H9 (cell line): Measurements from ENCODE around the gene PYROXD2. TPM values are rescaled to one million over a fixed set of nuclear protein-coding genes. Genes with fewer than 3 reads are reported as not detected.

ENCODE experiments used
- DNase-seq: peaks from one replicate; pipeline ENCODE4 v3.0.0-alpha.2; 2017
- H2AFZ ChIP-seq: one replicate; pipeline ENCODE4 v1.6.1; 2013; ENCODE audit warnings: mild to moderate bottlenecking, low read length, control low read depth, moderate library complexity
- H2AK5ac ChIP-seq: 2 replicates; pipeline ENCODE4 v1.6.1; 2013; ENCODE audit warnings: low read length, control low read depth, mixed read lengths; ENCODE audit not compliant: insufficient read length
- H2BK120ac ChIP-seq: one replicate; pipeline ENCODE4 v1.6.1; 2013; ENCODE audit warnings: low read depth, mild to moderate bottlenecking, low read length, control low read depth, inconsistent platforms; ENCODE audit not compliant: poor library complexity, severe bottlenecking
- H2BK12ac ChIP-seq: 2 replicates; pipeline ENCODE4 v1.6.1; 2013; ENCODE audit warnings: low read length, control low read depth, mixed read lengths, low read depth; ENCODE audit not compliant: insufficient read length
- H2BK15ac ChIP-seq: 2 replicates; pipeline ENCODE4 v1.6.1; 2013; ENCODE audit warnings: low read depth, low read length, control low read depth
- H2BK20ac ChIP-seq: one replicate; pipeline ENCODE4 v1.6.1; 2013; ENCODE audit warnings: low read depth, mild to moderate bottlenecking, low read length, control low read depth, inconsistent platforms; ENCODE audit not compliant: poor library complexity, severe bottlenecking
- H2BK5ac ChIP-seq: 2 replicates; pipeline ENCODE4 v1.6.1; 2013; ENCODE audit warnings: low read length, control low read depth, mixed read lengths; ENCODE audit not compliant: insufficient read length
- H3K14ac ChIP-seq: 2 replicates; pipeline ENCODE4 v1.6.1; 2013; ENCODE audit warnings: low read length, control low read depth; ENCODE audit not compliant: insufficient read depth
- H3K18ac ChIP-seq: 2 replicates; pipeline ENCODE4 v1.6.1; 2013; ENCODE audit warnings: low read depth, mild to moderate bottlenecking, mixed read lengths, low read length, control low read depth; ENCODE audit not compliant: insufficient read length
- H3K23ac ChIP-seq: 2 replicates; pipeline ENCODE4 v1.6.1; 2013; ENCODE audit warnings: low read length, control low read depth, mixed read lengths, low read depth; ENCODE audit not compliant: insufficient read length
- H3K23me2 ChIP-seq: 2 replicates; pipeline ENCODE4 v1.6.1; 2013; ENCODE audit warnings: low read depth, mild to moderate bottlenecking, mixed read lengths, low read length, control low read depth; ENCODE audit not compliant: insufficient read length, poor library complexity, severe bottlenecking
- H3K27ac ChIP-seq: 2 replicates; pipeline ENCODE4 v1.5.1; 2013; ENCODE audit warnings: low read length, control low read depth, mixed read lengths, low read depth; ENCODE audit not compliant: insufficient read length
- H3K27me3 ChIP-seq: 2 replicates; pipeline ENCODE4 v1.6.1; 2013; ENCODE audit warnings: low read length, control low read depth, inconsistent platforms; ENCODE audit not compliant: insufficient read depth
- H3K4ac ChIP-seq: 2 replicates; pipeline ENCODE4 v1.6.1; 2013; ENCODE audit warnings: low read depth, mild to moderate bottlenecking, control low read depth, inconsistent platforms, low read length, moderate library complexity
- H3K4me1 ChIP-seq: 2 replicates; pipeline ENCODE4 v1.6.1; 2013; ENCODE audit warnings: low read length, control low read depth, inconsistent platforms; ENCODE audit not compliant: insufficient read depth
- H3K4me2 ChIP-seq: 2 replicates; pipeline ENCODE4 v1.6.1; 2013; ENCODE audit warnings: low read length, control low read depth, mixed read lengths; ENCODE audit not compliant: insufficient read length, insufficient read depth
- H3K56ac ChIP-seq: 2 replicates; pipeline ENCODE4 v1.6.1; 2013; ENCODE audit warnings: low read depth, mild to moderate bottlenecking, mixed read lengths, low read length, control low read depth; ENCODE audit not compliant: insufficient read length
- H3K79me1 ChIP-seq: 2 replicates; pipeline ENCODE4 v1.6.1; 2013; ENCODE audit warnings: low read depth, mild to moderate bottlenecking, moderate library complexity, low read length, control low read depth, inconsistent platforms; ENCODE audit not compliant: insufficient read depth, poor library complexity, severe bottlenecking
- H3K79me2 ChIP-seq: 2 replicates; pipeline ENCODE4 v1.6.1; 2013; ENCODE audit warnings: low read length, control low read depth, inconsistent platforms; ENCODE audit not compliant: insufficient read depth
- H3K9ac ChIP-seq: 2 replicates; pipeline ENCODE4 v1.6.1; 2013; ENCODE audit warnings: low read length, control low read depth, mixed read lengths; ENCODE audit not compliant: insufficient read length; ENCODE audit errors: extremely low read depth
- H3K9me3 ChIP-seq: one replicate; pipeline ENCODE4 v1.6.1; 2013; ENCODE audit warnings: low read depth, low read length, inconsistent platforms; ENCODE audit not compliant: control insufficient read depth
- H3T11ph ChIP-seq: one replicate; pipeline ENCODE4 v1.6.1; 2013; ENCODE audit warnings: mild to moderate bottlenecking, low read length, control low read depth, inconsistent platforms
- H4K20me1 ChIP-seq: one replicate; pipeline ENCODE4 v1.6.1; 2013; ENCODE audit not compliant: control insufficient read depth, insufficient read length, insufficient read depth
- H4K5ac ChIP-seq: 2 replicates; pipeline ENCODE4 v1.6.1; 2013; ENCODE audit warnings: low read depth, mild to moderate bottlenecking, mixed read lengths, low read length, control low read depth; ENCODE audit not compliant: insufficient read length
- H4K8ac ChIP-seq: replicated peaks from 2 replicates; pipeline ENCODE4 v1.6.1; 2013; ENCODE audit warnings: low read length, control low read depth, mixed read lengths, low read depth; ENCODE audit not compliant: insufficient read length
- H4K91ac ChIP-seq: 2 replicates; pipeline ENCODE4 v1.6.1; 2013; ENCODE audit warnings: low read depth, mild to moderate bottlenecking, moderate library complexity, mixed read lengths, low read length, control low read depth; ENCODE audit not compliant: insufficient read length
- H3K27ac Mint-ChIP-seq, 3 experiments: 2 replicates in 2 of 3; 3 replicates in 1 of 3; pipeline ENCODE4 v1.8.0; 2020 to 2021; ENCODE audit warnings: mixed read lengths in 3 of 3, mild to moderate bottlenecking in 1 of 3, moderate library complexity in 1 of 3
- H3K27me3 Mint-ChIP-seq: 2 replicates; pipeline ENCODE4 v1.8.0; 2021; ENCODE audit warnings: low read depth, mild to moderate bottlenecking, moderate library complexity, mixed read lengths
- H3K36me3 Mint-ChIP-seq, 3 experiments: 2 replicates in 2 of 3; 3 replicates in 1 of 3; pipeline ENCODE4 v1.8.0; 2020 to 2021; ENCODE audit warnings: low read depth in 3 of 3, mixed read lengths in 3 of 3; ENCODE audit not compliant: insufficient read depth in 1 of 3
- H3K4me1 Mint-ChIP-seq, 2 experiments: 2 replicates each; pipeline ENCODE4 v1.8.0; 2020; ENCODE audit warnings: mixed read lengths in 2 of 2
- H3K4me3 Mint-ChIP-seq, 2 experiments: 2 replicates in 1 of 2; 3 replicates in 1 of 2; pipeline ENCODE4 v1.8.0; 2020 to 2021; ENCODE audit warnings: mild to moderate bottlenecking in 2 of 2, mixed read lengths in 2 of 2, moderate library complexity in 1 of 2
- H3K9me3 Mint-ChIP-seq, 2 experiments: 2 replicates in 1 of 2; 3 replicates in 1 of 2; pipeline ENCODE4 v1.8.0; 2020; ENCODE audit warnings: mild to moderate bottlenecking in 2 of 2, mixed read lengths in 2 of 2, moderate library complexity in 1 of 2
- WGBS: extraction: QIAGEN DNeasy Blood & Tissue Kit; methylation state at CpG from one replicate; pipeline ENCODE4 v1.1.7; 2013; ENCODE audit warnings: missing lambda C conversion rate, low lambda C conversion rate, mixed read lengths; ENCODE audit not compliant: insufficient read length; ENCODE audit errors: extremely low coverage; 5-methylcytosine and 5-hydroxymethylcytosine counted together
- total RNA-seq: library from RNA; stranded (reverse); gene quantifications from 2 replicates; pipeline ENCODE4 v1.2.1, GENCODE V29; 2021
- TF ChIP-seq, protein P1 (sequence below): fragments of 200-600 bp; sonication (generic); conservative IDR thresholded peaks from 3 replicates; pipeline ENCODE4 v1.8.0; 2021; ENCODE audit warnings: antibody characterized with exemption, mild to moderate bottlenecking

Gene PYROXD2
- total RNA-seq, 1 experiment from 2014 or later, result 5.3 TPM

- H3K9ac ChIP-seq, result no peak overlapping the region
Measured at GRCh38 chr10:98365406-98366061, 49.4 kb downstream of the PYROXD2 start.

More at GRCh38 chr10:98365406-98366061, 49.4 kb downstream of the PYROXD2 start:
- H4K8ac ChIP-seq, result no peak overlapping the region
- no peak overlapping the region for H2AFZ ChIP-seq
- no peak overlapping the region; the same call in 1 of the 2 replicates for H3K14ac ChIP-seq
- no peaks in the 10 kb centered on the region for H3K23me2 ChIP-seq
- H3K56ac ChIP-seq, result no peak overlapping the region
- H3K27me3 ChIP-seq, result no peaks in the 10 kb centered on the region
- no peak overlapping the region for H3K27ac ChIP-seq
- TF ChIP-seq, protein P1, sequence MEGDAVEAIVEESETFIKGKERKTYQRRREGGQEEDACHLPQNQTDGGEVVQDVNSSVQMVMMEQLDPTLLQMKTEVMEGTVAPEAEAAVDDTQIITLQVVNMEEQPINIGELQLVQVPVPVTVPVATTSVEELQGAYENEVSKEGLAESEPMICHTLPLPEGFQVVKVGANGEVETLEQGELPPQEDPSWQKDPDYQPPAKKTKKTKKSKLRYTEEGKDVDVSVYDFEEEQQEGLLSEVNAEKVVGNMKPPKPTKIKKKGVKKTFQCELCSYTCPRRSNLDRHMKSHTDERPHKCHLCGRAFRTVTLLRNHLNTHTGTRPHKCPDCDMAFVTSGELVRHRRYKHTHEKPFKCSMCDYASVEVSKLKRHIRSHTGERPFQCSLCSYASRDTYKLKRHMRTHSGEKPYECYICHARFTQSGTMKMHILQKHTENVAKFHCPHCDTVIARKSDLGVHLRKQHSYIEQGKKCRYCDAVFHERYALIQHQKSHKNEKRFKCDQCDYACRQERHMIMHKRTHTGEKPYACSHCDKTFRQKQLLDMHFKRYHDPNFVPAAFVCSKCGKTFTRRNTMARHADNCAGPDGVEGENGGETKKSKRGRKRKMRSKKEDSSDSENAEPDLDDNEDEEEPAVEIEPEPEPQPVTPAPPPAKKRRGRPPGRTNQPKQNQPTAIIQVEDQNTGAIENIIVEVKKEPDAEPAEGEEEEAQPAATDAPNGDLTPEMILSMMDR, result no peak
- H3K9me3 Mint-ChIP-seq, result no peaks in the 10 kb centered on the region
- H3K4me3 Mint-ChIP-seq, result no peak overlapping the region; a peak in 1 of 5 replicates
- no peak overlapping the region for H2BK5ac ChIP-seq
- no peak overlapping the region for H2AK5ac ChIP-seq
- H2BK120ac ChIP-seq, result no peak overlapping the region
- no peak overlapping the region for H3K4me2 ChIP-seq
- no peak overlapping the region for H3K23ac ChIP-seq
- no peak overlapping the region for H3K18ac ChIP-seq
- H3K27ac Mint-ChIP-seq, result no peak overlapping the region
- no CpG with 5 or more reads among the region's 18 CpGs for WGBS
- H4K5ac ChIP-seq, result no peak overlapping the region
- no peak overlapping the region for H2BK15ac ChIP-seq
- no peak overlapping the region for H3K4ac ChIP-seq
- peaks cover 15% of the 10 kb centered on the region for H3K27me3 Mint-ChIP-seq
- H3K36me3 Mint-ChIP-seq, result 0 out of 7 replicates have a peak, but pooled peaks cover 0 to 1% (median 0%) of the 10 kb centered on the region in 3 experiments
- no peaks in the 10 kb centered on the region for H3K79me1 ChIP-seq
- no peak for DNase-seq
- no peaks in the 10 kb centered on the region for H3K9me3 ChIP-seq
- no peaks in the 10 kb centered on the region for H4K20me1 ChIP-seq
- no peak overlapping the region for H2BK20ac ChIP-seq
- H3T11ph ChIP-seq, result no peak overlapping the region
- H3K4me1 Mint-ChIP-seq, result peaks cover 46 to 50% of the 10 kb centered on the region in 2 experiments
- no peak overlapping the region for H2BK12ac ChIP-seq
- H4K91ac ChIP-seq, result no peak overlapping the region
- no peaks in the 10 kb centered on the region for H3K79me2 ChIP-seq
- peaks cover 8% of the 10 kb centered on the region; the same call in 1 of the 2 replicates for H3K4me1 ChIP-seq
